ENCODE measurements around the gene DNAH8. TPM values are rescaled to one million over a fixed set of nuclear protein-coding genes. Genes with fewer than 3 reads are reported as not detected.

DNAH8 gene
- total RNA-seq, 4 donors from 2014 or later, result not detected

DNA sequence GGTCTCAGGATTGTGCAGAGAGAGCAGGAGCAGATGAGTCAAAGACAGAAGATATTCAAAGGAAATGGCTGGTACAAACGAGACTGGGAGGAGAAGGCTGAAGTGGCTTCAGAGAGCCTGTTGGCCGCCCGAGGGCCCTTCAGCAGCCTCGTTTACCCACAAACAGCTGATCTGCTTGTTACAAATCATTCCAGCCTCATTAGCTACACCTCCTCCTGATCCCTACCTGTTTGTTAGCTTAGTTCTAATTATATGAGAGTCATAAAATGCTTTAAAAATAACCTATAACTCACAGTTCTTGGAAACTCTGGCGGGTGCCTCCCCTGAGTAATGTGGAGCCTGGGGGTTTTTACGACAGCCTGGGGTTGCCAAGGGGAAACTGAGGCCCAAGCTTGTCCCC lies 346.1 kb downstream of the DNAH8 start:
- Histone ChIP-seq H3K9me3 (no peaks in the 10 kb centered on the region), H3K36me3 (no peaks in the 10 kb centered on the region), H3K27ac (no peak overlapping the region), H3K4me1 (no peaks in the 10 kb centered on the region), H3K4me3 (no peak overlapping the region), H3K27me3 (peaks cover 0 to 3% (median 0%) of the 10 kb centered on the region in 3 donors)
- TF ChIP-seq, protein P1, sequence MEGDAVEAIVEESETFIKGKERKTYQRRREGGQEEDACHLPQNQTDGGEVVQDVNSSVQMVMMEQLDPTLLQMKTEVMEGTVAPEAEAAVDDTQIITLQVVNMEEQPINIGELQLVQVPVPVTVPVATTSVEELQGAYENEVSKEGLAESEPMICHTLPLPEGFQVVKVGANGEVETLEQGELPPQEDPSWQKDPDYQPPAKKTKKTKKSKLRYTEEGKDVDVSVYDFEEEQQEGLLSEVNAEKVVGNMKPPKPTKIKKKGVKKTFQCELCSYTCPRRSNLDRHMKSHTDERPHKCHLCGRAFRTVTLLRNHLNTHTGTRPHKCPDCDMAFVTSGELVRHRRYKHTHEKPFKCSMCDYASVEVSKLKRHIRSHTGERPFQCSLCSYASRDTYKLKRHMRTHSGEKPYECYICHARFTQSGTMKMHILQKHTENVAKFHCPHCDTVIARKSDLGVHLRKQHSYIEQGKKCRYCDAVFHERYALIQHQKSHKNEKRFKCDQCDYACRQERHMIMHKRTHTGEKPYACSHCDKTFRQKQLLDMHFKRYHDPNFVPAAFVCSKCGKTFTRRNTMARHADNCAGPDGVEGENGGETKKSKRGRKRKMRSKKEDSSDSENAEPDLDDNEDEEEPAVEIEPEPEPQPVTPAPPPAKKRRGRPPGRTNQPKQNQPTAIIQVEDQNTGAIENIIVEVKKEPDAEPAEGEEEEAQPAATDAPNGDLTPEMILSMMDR (IDR thresholded peaks at IDR 0.05 in 4 of 5, conservative IDR thresholded peaks at IDR 0.05 in 1 of 5), result no peak
- no peak for TF ChIP-seq POLR2A (IDR thresholded peaks at IDR 0.05)
- ATAC-seq (no peak), DNase-seq (no peak)
- intact Hi-C loops (cut with DNase I; ENCODE audit: low total_unique reads), result no loop called here
- in situ Hi-C loops (cut with MboI; ENCODE audit: low sequenced_read_pairs in 4 of 4), result no loop called here

DNA sequence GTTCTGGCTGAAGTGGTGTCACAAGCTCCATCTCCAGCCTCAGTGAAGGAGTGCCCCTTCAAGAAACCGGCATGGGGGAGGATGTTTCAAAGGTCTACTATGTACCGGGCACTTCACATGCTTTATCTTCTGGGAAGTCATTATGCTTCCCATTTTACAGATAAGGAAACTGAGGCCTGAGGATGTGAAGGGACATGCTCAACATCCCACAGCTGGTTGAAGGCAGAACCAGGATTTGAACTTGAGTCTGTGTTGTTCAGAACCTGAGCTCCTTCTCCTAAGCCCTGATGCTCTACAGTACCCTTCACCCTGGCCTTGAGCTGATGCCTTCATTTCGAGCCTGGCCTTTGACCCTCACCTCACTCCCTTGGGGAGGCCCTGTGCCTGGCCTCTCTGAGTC lies 346.5 kb downstream of the DNAH8 start:
- TF ChIP-seq, protein P1 (IDR thresholded peaks at IDR 0.05 in 4 of 5, conservative IDR thresholded peaks at IDR 0.05 in 1 of 5), result no peak
- no peak for ATAC-seq
- Histone ChIP-seq H3K27me3 (peaks cover 0 to 3% (median 2%) of the 10 kb centered on the region in 3 donors), H3K4me1 (no peaks in the 10 kb centered on the region), H3K27ac (no peak overlapping the region), H3K36me3 (no peaks in the 10 kb centered on the region), H3K9me3 (no peaks in the 10 kb centered on the region), H3K4me3 (no peak overlapping the region)
- DNase-seq, result no peak
- intact Hi-C loops (cut with DNase I; ENCODE audit: low total_unique reads) (no loop called here), in situ Hi-C loops (cut with MboI; ENCODE audit: low sequenced_read_pairs in 4 of 4) (no loop called here)

DNA sequence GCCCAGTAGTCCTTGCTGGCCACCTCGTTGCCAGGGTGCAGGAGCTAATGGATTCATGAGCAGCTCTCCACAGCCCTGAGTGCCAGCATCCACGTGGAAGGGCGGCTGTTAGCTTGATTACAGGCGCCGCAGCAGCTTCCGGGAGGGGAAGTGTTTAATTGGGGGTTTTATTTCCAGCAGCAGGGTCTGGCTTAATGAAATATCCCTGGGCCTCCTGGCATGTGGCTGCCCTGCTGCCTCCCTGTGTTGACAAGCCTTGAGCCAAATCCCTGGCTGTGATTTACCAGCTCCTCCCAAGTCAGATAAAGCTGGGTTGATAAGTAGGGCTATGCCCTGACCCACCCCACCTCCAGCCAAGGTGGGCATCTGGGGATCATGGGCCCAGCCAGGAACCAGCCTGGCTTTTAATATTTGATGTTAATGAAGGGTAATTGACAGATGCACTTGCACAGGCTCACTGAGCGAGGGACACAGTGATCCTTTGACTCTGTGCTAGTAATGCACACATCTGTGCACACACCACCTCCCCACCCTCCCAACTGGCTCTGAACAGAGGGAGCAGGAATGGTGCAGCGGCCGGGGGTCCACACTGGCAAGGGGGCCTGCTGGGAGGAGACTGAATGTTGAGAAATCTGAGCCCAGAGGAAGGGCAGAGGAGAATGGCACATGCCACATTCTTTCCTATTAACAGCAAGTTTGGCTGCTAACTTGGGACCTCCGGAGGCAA lies 347.1 kb downstream of the DNAH8 start:
- H3K27me3 ChIP-seq, result peaks cover 0 to 4% (median 3%) of the 10 kb centered on the region in 3 donors
- H3K27ac ChIP-seq, result no peak overlapping the region
- intact Hi-C loops (cut with DNase I; ENCODE audit: low total_unique reads), result no loop called here
- in situ Hi-C loops (cut with MboI; ENCODE audit: low sequenced_read_pairs in 4 of 4), result no loop called here
- ATAC-seq, result no peak
- no peaks in the 10 kb centered on the region for H3K36me3 ChIP-seq
- DNase-seq, result no peak
- TF ChIP-seq POLR2A (IDR thresholded peaks at IDR 0.05), result no peak
- TF ChIP-seq, protein P1 (IDR thresholded peaks at IDR 0.05 in 4 of 5, conservative IDR thresholded peaks at IDR 0.05 in 1 of 5), result no peak
- H3K4me1 ChIP-seq, result no peaks in the 10 kb centered on the region
- no peaks in the 10 kb centered on the region for H3K9me3 ChIP-seq
- no peak overlapping the region for H3K4me3 ChIP-seq

DNA sequence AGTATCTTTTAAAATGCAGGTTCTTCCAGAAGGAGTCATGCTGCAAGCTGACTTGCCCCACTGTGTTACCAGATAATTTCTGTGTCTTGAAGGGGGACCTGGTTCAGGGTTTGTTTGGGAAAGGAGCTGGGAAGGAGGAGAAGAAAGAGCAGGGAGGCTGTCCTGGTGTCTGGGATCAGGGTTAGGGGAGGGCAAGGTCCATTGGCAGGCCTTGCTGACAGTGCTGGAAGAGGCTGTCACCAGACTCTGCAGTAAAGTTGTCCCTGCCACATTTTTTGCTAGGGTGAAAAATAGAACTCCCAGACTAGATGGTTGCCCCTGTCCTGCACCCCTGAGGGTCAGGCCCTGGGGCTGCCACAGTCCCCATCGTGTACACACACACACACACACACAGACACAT lies 348.4 kb downstream of the DNAH8 start:
- no peaks in the 10 kb centered on the region for H3K4me1 ChIP-seq
- intact Hi-C loops (cut with DNase I; ENCODE audit: low total_unique reads), result no loop called here
- no peaks in the 10 kb centered on the region for H3K9me3 ChIP-seq
- no peak for TF ChIP-seq POLR2A (IDR thresholded peaks at IDR 0.05)
- H3K27me3 ChIP-seq, result peaks cover 0 to 4% (median 3%) of the 10 kb centered on the region in 3 donors
- no peak overlapping the region for H3K27ac ChIP-seq
- no peak overlapping the region for H3K4me3 ChIP-seq
- ATAC-seq (no peak), DNase-seq (no peak)
- in situ Hi-C loops (cut with MboI; ENCODE audit: low sequenced_read_pairs in 4 of 4), result no loop called here
- H3K36me3 ChIP-seq, result no peaks in the 10 kb centered on the region

DNA sequence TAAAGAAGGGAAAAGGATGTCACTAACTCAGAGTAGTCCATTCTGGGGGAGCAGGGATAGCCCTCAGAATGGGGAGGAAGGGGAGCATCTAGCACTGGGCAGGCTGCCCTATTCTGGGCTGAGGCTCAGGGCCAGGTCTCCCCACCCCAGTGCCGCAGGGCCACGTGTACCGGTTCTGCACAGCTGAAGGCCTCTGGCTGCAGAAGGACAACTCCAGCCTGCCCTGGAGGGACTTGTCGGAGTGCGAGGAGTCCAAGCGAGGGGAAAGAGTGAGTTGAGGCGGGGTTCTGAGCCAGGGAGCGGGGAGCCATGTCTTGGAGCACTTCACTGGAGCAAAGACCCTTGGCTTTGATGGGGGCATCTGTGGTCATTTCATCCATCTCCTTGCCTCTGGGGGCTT lies 350.4 kb downstream of the DNAH8 start:
- DNase-seq, result no peak
- no peak for ATAC-seq
- intact Hi-C loops (cut with DNase I; ENCODE audit: low total_unique reads), result no loop called here
- H3K4me1 ChIP-seq, result no peaks in the 10 kb centered on the region
- H3K36me3 ChIP-seq, result no peaks in the 10 kb centered on the region
- H3K27ac ChIP-seq, result no peak overlapping the region
- H3K9me3 ChIP-seq, result no peaks in the 10 kb centered on the region
- H3K4me3 ChIP-seq, result no peak overlapping the region
- no peak for TF ChIP-seq POLR2A (IDR thresholded peaks at IDR 0.05)
- TF ChIP-seq, protein P1 (IDR thresholded peaks at IDR 0.05 in 4 of 5, conservative IDR thresholded peaks at IDR 0.05 in 1 of 5), result no peak
- in situ Hi-C loops (cut with MboI; ENCODE audit: low sequenced_read_pairs in 4 of 4), result no loop called here
- peaks cover 0 to 4% (median 3%) of the 10 kb centered on the region in 3 donors for H3K27me3 ChIP-seq

All from gastrocnemius medialis (tissue), 4 donors.